Stimulated activated CD4-positive, alpha-beta T cell treated with anti-CD3 and anti-CD28 coated beads, Interleukin-4, amount 100 ng/mL, for 1 hour (primary cell): Measurements from ENCODE around the gene PCGF5.
"Not testable (repeated sequence)": the region's sequence is repeated elsewhere in the genome, so short reads cannot be mapped to it uniquely, and the experiment has no call there.

Source experiments
- DNase-seq: peaks from one replicate; pipeline ENCODE4 v3.0.0-alpha.2; 2020

Gene PCGF5

DNA sequence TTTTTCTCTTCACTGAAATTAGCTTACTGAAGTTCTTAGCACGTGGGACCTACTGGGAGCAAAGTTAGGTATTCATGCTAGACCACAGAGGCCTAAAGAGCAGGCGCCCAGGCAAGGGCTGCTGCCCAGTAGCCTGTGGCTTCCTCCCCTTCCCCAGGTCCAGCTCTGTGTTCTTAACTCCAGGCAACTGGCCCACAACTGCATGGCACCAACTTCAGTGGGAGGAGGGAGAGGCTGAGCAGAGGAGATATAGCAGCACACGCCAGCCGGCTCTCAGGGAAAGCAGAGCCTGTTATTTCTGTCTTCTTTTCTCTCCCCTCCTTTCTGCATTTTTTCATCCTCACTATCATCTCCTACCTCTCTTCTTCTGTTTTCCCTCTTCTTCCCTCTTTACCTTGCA, 67.4 kb downstream of the PCGF5 start:
- no peak for DNase-seq

DNA sequence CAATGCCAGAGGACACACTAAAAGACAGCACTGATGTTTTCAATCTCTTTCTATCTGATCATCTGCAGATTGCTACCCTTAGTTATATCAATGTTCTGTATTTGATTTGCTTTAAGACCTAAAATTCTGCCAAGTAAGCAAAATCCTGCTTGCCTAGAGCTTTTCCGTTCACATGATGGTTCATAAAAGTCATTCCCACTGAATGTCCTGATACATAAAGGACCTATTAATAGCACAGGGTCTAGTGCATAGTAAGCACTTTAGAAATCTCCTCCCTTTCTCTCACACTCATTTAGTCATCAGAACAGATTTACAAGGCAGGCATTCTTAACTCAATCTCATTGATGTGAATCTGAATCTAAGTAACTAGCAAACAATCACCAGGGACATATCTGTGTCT, 68.8 kb downstream of the PCGF5 start:
- DNase-seq, result no peak

DNA sequence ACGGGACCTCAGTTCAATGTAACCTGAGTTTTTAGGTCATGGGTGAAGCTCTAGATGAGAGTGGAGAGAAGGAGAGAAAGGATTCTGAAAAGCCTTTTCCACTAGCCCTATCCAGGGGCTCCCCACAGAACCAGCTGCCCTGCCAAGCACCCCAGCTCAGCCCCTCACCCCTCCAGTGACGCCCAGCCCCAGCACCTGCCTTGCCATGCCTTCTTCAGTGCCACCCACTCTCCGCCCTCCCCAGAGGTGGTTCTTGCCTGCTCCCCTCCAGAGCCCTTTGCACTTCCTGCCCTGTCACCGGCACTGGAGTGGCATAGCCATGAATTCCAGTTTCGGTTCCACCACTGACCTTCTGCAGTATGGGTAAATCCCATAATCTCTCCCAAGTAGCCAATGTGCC, 70.1 kb downstream of the PCGF5 start:
- no peak for DNase-seq

DNA sequence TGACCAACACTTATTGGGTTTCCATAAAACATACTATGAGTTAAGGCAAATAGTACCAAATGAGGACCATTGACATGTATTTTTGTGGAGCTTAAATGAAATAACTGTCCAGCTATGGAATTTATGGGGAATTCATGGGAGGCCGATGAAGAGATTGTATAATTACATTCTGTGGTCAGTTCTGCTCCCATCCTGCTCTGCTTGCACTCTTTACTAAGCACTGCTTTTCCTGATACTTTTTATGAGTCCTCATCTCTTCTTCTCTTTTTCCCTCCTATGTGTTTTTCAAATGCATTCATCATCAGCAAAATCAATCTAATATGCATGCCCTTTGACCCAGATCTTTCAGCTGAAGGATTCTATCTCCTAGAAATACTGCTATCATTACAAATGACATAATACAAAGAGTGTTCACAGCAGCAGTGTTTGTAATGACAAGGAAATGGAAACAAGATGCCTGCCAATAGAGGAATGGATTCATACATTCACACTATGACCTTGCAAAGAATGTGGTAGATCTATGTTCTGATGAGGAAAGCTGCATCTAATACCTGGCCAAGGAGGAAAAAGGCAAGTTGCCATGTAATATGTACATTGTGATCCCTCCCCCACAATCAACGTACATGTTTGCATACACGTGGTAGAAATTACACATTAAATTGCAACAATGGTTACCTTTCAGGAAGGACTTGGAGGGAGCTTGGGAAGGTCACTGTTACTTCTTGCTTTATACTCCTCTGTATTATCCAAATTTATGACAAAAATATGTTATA, 73.9 kb downstream of the PCGF5 start:
- DNase-seq, result no peak

DNA sequence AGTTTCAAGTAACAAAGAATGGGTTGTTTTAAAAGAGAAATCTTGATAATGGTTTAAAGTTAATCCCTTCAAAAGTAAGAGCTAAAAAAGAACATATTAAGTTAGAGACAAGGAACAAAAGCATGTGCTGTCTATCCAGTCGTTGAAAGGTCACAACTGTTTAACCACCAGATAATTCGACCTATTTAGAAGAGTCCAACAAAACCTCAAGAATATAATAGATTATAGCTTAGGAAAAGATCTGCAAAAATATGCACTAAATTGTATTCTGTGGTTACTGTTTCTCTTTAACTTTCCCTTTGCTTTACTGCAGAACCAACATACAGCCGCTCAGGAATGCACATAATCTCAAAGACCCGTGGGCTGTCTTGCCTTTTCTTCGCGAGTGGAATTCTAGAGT, 74.9 kb downstream of the PCGF5 start:
- no peak for DNase-seq

DNA sequence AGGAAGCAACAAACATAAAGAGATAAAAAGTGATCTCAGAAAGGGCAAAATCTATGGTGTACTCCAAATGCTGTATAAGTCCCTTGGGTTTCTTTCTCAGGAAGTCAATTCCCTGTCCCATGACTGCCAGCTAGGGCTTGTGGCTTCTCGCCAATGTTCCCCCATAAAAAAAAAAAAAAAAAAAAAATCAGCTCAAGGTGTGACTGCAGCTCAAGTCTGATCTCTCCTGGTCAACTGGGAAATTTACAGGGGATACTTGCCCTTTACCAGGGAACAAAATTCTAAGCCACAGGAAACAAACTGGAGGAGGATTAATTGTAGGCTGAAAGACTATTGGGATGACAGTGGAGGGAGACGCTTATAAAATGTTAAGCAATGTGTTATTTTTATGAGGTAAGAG, 76.0 kb downstream of the PCGF5 start:
- DNase-seq, result no peak

DNA sequence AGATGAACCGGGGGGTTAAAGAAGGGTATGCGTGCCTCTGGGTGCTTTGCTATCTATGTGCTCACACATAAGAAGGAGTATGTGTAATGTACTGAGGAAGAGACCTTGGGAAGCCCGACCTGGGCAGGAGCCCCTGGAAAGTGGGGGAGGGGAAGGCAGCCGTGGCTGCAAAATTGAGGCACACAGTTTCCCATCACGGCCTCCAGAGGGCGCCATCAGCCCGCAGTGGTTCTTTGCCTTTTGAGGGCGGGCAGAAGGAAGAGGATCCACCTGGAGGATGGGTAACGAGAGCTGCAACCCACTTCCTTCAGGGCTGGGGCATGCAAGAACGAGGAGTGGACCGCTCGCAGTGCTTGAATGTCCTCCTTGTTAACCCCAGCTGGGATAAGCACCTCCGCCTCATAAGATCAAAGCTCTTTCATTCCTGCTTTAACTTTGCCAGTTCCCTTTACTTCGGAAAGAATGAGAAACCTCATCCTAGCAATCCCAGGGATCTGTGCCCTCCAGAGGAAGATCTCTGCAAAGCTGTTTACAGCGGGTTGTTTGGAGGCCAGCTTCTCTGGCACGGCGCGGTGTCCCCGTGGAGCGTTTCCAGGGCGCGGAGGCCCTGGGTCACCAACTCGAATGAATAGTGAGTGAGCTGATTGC, 77.9 kb downstream of the PCGF5 start:
- DNase-seq, result peak; percentile 77

DNA sequence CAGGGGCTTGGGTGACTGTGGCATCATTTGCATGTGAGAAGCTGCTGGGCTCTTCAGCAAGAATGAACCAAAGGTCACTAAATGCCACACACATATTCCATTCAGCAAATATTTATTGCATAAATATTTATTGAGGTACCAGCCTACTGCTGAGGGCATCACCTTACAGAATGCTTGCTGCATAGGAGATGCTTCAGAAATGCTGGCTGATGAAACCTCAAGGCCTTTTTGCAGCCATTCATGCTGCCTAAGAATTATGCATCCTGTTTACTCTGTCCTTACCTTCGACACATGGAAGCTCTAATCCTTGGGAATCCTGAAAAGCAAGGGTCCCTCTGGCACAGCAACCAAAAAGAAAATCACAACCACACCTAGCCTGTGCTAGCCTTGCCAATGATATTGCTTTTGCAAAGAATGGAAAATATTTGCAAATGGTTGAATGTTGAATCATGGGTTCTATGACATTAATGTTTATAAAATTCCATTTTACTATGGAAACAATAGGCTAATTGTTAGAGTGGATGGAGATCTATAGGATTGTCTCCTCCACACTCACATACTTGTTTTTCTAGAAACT, 79.6 kb downstream of the PCGF5 start:
- no peak for DNase-seq

DNA sequence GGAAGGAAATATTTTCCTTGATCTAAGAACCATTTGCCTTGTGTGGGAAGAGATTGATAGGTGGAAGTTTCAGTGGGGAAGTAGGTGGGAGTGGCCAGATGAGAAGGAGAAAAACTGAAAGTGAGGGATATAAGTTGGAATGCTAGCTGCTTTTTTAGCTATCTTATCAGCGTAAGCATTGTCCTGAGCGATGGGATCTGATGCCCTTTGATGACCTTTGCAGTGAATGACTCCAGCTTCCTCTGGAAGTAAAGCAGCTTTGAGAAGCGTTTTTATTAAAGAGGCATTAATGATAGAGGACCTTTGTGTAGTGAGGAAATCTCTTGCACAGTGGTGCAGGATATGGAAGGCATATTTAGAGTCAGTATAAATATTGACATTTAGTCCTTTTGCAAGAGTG, 82.5 kb downstream of the PCGF5 start:
- DNase-seq, result not testable (repeated sequence)

DNA sequence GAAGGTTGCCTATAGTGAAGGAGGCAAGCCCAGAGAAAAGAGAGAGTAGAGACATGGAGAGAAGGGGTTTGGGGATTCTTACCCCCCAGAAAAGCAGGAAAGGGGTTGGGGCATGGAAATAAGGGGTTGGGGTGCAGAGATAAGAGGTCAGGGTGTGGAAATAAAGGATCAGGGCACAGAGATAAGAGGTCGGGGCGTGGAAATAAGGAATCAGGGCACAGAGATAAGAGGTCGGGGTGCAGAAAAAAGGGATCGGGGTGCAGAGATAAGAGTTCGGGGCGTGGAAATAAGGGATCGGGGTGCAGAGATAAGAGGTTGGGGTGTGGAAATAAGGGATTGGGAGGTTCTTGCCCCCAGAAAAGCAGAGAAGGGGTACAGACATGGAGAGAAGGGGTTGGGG, 85.5 kb downstream of the PCGF5 start:
- not testable (repeated sequence) for DNase-seq

DNA sequence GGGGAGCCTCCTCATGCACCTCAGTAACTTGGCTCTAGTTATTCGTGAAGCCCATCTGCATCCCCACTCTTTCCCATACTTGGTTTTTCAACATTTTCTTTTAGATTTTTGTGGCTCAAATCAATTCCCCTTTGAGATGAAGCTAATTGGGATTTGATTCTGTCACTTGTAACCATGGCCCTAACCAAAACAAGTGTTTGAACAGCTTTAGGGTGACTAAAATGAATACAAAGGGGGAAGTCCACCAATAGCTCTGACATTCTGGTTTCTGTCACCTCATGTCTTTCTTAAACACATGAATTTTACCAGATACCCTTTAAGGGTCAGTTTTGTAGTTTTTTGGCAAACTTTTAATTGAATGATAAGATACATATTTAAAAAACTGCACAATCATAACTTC, 87.0 kb downstream of the PCGF5 start:
- no peak for DNase-seq

DNA sequence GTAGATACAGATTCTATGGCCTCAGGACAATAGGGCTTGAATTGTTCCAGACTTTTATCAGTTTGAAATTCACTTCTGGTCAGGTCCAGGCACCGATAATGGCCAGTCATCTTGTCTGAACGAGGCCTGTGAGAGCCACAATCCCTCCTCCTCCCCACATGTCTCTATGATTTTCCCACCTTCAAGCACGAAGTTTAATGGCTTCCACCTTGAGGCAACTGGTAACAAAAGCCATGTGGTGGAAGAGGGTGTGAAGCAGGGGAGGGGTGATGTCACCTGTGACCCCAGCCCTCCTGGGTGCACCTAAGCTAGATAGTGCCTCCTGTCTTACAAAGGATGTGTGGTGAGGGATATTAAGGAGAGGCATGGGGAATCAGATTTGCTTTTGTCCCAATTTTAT, 89.2 kb downstream of the PCGF5 start:
- no peak for DNase-seq

DNA sequence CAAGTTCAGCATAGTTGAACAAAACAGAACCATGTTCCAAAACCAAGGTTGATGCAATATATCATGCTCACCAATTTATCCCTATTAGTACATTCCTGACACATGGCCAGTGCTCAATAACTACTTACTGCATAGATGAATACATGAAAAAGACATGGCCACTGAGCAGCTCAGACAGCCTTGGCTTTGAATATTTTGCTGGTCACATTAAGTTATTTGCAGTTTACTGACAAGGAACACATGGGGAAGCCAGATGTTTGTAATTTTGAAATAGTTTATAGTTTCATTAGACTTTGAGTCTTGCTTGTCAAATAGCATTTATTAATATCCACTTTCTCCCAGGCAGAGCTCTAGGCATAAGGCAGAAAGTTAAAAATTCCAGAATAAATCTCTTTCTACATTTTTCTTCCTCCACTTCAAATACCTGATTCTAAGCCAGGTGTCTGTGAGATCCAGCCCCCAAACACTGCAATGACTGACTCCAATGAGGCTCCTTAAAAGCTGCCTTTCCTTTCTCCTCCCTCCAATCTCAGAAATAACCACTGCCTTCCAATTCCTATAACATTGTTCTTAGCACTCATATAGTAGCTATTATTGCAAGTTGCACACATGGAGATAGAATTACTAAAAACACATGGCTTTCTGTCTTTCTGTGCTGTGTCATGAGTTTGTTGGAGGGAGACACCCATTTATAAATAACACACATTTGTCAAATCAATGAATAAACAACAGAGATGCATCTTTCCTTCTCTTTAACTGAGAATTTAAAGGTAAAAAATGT, 91.3 kb downstream of the PCGF5 start:
- DNase-seq, result no peak

DNA sequence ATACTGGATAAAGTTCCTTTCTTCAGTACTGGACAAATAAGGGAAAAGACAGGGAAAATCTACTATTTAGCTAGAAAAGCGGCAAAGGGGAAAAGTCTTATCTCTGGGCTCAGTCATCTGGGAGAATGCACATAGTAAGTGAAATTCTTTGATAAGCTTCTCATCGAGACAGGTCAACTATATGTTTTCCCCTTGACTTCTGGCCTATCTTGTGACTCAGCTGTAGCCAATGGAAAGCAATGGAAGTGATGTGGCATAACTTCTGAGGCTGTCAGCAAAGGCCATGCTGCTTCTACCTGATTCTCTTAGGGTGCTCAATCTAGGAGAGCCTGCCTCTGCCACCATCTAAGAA, 91.9 kb downstream of the PCGF5 start:
- no peak for DNase-seq

DNA sequence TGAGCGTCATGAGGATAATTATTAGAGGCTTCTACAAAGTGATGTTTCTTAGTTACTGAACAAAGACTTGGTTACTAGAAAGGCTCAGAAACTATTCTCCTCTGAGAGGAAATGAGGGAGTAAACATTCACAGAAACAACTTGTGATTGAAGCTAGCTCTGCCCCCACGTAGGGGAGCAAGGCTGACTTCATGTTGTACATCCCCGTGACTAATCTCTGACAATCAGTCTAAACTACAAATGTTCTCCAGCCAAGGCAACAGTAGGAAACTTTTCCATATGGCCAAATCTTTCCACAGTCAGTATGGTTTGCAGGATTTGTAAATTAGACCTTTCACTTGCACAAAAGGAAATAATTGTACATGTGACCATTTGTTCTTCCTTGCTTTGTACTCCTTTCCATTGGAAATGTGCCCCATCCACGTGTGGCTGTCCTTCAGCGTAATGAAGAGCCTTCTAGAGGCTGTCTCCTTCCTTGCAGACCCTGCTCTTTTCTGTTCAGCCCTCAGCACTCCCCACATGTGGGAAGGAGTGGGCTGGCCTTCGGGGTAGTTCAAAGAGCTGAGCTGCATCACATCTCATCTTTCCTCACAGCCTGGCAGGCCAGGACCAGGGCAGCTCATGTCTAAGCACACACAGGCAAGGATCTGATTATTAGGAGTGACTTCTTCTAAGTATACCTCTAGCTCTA, 93.5 kb downstream of the PCGF5 start:
- no peak for DNase-seq

DNA sequence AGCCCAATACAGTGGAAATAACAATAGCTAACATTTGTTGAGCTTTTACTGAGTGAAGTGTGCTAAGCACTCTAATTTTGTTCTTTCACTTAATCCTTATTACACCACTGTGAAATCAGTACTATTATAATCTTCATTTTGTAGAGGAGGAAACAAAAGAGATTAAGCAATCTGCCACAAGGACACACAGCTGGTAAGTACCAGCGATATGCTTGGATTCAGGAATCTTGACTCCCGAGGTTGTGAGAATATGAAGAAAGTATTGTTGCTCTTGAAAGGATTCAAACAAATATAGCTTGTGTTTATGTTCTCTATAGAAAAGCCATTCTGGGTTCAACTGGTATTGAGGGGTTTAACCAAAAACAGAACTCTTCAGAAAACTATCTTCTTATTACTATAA, 96.0 kb downstream of the PCGF5 start:
- no peak for DNase-seq

DNA sequence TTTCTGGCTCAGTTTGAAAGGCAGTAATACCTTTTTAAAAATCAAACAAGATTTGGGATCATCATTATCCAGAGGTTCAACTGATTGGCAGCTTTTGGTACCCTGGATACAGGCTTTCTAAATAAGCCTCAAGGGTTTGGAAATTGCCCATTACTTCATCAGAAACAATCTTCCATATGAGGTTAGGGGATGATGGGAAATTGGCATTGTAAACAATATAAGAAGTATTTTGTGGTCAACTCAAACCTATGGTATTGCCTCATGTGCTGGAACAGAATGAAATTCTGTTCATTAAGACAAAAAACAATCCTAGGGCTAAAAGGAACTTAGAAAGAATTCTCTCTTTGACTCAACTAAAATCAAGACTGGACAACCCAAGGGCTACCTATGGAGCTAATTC, 97.1 kb downstream of the PCGF5 start:
- DNase-seq, result no peak

DNA sequence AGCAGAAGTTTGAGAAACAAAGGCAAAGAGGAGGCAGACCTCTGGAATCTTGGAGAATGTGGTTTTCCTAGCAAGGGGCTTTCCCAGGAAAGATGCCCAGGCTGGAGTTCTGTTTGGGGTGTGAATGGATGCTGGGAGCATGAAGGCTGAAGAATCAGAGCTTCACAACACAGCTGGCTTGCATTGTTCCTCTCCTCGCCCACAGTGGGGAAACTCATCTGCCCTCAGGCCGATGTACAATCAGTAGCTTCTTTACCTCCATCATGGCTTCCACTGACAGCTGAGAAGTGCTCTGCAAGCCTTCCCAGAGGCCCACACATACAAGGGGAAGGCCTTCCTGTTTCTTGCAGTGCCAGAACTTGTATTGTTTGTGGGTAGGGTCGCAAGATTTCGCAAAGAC, 98.9 kb downstream of the PCGF5 start:
- DNase-seq, result no peak

DNA sequence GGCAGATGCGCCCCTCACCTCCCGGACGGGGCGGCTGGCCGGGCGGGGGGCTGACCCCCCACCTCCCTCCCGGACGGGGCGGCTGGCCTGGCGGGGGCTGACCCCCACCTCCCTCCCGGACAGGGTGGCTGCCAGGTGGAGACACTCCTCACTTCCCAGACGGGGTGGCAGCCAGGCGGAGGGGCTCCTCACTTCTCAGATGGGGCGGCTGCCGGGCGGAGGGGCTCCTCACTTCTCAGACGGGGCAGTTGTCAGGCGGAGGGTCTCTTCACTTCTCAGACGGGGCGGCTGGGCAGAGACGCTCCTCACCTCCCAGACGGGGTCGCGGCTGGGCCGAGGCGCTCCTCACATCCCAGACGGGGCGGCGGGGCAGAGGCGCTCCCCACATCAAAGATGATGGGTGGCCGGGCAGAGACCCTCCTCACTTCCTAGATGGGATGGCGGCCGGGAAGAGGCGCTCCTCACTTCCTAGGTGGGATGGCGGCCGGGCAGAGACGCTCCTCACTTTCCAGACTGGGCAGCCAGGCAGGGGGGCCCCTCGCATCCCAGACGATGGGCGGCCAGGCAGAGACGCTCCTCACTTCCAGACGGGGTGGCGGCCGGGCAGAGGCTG, 102.9 kb downstream of the PCGF5 start:
- not testable (repeated sequence) for DNase-seq

DNA sequence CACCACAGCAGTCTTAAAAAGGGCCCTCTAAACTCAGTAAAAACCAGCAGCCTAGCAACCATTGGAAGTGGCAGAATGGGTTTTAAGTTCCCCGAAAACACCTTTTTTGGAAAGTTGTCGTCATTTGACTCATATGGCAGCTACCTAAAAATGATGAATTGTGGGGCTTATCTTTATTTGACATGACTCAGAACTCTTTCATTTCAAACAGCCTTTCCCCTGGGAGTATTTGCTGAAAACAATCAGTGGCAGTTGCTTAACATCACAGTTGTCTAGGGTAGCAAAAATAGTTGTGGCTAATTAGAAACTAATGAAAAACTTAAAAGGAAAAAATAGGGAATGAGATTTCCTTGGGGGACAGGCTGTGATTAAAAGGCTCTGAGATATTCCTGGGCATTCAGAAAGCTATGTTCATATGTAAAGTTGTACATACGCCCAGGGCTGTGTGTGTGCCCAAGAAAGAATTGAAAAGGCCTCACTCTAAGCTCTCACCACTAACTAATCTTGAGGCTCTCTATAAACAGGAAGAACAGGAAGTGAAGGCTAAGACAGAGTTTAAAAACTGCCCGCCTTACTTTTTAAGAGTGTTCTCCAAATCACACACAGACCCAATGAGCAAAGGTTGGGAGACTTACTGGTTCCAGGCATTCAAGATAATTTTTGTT, 108.0 kb downstream of the PCGF5 start:
- DNase-seq, result no peak
